Iris pigment epithelial cell (primary cell): ENCODE results near the gene CR2.
"Not testable (repeated sequence)": the region's sequence is repeated elsewhere in the genome, so short reads cannot be mapped to it uniquely, and the experiment has no call there.

Experiments used
- DNase-seq: peaks from one replicate; pipeline ENCODE4 v3.0.0-alpha.2; 2011; ENCODE audit warnings: low read depth

CR2 gene

GRCh38 chr1:207454046-207454964 lies at the start of gene CR2:
TSS of gene CR2 (plus strand) at chr1:207454328. CDS start at chr1:207454419, 91 bp downstream.
- DNase-seq: peak; percentile 7

GRCh38 chr1:207404849-207405525 lies 49.1 kb upstream of the CR2 start:
- peak; percentile 79 for DNase-seq

- no peak for DNase-seq
These were observed 48.3 kb upstream of the CR2 start for GRCh38 chr1:207405814-207406213.

DNA sequence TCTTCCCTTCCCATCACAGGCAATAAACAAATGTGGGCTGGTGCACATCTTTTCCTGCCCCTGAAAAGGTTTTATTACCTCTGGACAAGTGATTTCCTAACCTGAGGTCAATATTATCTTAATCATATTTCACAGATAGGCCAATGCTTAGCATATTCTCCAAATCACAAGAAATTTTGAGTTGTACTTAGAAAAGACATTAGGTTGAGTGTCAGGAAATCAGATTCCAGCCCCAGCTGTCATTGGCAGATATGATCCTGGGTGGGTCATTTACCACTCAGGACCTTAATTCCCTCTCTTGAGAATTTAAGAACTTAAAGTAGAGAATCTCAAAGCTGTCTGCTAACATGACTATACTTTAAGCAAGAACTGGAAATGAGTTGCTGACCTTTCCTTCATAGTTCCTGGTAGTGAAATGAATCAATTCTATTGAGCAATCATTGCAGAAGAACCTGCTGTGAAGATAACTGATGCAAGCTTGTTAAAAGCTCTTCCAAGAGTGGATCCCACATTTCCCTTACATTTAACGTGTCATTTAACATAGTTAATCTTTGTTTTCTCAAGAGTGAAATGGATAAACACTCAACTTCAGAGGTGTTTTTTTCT lies 46.4 kb upstream of the CR2 start:
- DNase-seq: peak; percentile 82

DNA sequence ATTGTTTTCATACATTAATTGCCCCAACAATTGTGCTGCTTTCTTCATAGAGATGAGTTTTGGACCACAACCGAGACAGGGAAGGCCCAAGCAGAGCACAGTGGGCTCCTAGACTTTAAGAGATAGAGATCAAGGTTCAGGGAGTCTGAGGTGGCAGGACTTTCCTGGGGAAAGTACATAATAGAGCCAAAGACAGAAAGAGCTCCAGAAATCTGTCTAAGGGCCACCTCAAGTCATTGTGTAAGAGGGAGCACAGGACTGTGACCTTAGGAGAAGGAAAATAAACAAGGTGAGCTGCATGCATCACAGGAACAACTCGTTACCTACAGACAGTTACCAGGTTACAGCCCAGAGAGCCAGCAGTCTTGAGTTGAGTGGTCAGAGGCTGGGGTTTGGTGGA lies 41.3 kb upstream of the CR2 start:
- DNase-seq: no peak

- no peak for DNase-seq
These were observed 39.5 kb upstream of the CR2 start for GRCh38 chr1:207414606-207415108.

DNA sequence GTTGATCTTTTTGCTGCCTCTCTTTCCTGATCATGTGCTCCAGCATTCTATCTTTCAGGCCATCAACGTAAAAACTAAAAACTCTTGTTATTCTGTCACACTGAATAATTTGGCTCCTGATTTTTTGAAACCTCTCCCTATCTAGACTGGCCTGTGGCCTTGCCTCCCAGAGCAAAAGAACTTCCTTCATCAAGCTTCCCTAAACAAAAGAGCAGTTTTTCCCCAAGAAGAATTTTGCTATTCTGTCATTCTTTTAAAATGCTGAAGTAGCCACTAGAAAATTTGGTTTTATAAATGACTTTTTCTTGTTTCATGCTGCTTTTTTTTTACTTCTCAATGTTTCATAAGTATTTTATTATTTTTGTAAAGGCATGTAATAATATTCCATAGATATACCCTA lies 37.1 kb upstream of the CR2 start:
- no peak for DNase-seq

DNA sequence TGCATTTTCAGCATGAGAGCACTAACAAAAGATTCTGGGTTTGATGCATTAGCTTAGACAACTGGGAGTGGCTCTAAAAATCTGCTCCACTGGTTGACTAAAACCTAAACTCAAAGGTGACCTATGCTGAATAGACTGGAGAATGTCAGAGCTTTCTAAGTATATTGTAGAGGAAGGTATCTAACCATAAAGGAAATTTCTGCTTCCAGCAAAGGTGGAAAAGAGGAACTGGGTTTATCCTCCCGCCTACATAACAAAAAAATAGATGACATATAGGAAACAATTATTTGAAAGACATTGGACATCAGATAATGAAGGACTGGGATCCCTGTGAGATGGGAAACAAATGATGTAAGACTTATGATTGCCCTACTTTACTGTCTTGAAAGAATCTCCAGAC lies 35.8 kb upstream of the CR2 start:
- DNase-seq: no peak

DNA sequence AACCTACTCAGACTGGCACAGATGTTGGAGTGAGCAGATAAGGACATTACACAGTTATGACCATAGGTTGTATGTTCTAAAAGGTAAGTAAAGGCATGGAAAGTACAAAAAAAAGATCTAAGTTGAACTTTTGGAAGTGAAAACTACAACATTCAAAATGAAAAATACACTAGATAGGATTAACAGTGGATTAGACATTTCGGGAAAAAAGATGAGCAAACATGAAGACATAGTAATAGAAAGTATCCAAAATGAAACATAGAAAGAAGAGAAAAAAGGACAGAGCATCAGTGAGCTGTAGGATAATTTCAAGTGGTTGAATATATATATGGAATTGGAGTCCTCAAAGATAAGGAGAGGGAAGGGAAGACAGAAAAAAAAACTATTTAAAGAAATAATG lies 34.0 kb upstream of the CR2 start:
- no peak for DNase-seq

- no peak for DNase-seq
These were observed 33.0 kb upstream of the CR2 start for GRCh38 chr1:207421078-207421477.

- DNase-seq: no peak
These were observed 30.4 kb upstream of the CR2 start for GRCh38 chr1:207423560-207424292.

DNA sequence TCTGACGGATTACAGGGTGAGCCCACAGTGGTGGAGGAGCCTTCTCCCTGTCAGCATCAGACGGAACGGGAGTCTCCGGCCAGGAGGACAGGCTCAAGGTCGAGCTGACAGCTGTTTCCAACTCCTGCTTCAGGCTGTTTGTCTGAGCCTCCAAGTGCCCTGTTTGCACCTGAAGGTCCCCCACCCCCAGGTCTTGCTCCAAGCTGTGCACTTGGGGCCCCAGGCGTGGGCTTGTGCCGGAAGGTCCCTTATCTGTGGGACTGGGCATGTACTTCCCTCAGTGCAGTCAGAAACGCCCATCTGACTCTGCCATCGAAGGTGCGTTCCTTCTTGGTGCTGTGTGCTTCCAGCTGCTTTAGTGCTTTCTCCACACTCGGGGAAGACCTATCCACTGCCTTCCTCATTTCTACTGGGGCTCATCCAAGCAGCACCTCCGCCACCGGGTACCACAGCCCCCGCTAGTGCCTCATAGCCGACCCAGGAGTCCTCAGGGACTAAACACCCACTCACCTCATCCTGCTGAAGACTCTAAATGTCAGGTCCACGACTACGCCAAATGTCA lies 29.5 kb upstream of the CR2 start:
- no peak for DNase-seq

DNA sequence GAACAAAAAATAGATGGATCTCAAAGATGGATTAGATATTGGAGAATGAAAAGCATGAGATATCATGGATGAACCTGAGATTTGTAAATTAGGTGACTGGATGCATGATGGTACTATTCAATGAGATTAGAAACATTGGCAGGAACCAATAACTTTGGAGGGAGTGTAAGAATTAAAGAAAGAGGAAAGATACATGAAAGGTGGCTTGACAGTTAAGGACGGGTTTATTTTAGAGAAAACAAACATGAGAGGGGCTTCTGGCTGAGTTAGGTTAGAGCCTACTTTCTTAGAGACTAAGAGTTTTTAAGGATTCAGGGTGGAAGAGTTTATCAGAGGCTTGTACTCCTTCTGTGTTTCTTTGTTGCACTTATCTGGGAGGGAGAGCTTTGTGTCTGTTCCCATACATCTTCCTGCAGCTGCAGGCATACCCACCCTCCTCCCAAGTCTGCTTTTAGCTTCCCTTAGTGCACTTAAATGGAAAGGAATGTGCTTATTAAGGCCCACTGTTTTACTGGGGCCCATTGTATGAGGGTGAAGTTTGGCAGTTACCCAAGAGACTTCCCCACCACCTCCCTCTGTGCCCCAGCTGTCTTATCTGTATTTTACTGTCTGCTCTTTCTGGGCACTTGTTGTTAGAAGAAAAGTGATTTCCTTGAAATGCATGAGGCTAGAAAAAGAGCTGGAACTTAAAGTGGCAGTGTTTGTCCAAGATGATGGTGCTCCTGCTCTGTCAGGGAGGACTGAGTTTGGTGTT lies 26.1 kb upstream of the CR2 start:
- no peak for DNase-seq

DNA sequence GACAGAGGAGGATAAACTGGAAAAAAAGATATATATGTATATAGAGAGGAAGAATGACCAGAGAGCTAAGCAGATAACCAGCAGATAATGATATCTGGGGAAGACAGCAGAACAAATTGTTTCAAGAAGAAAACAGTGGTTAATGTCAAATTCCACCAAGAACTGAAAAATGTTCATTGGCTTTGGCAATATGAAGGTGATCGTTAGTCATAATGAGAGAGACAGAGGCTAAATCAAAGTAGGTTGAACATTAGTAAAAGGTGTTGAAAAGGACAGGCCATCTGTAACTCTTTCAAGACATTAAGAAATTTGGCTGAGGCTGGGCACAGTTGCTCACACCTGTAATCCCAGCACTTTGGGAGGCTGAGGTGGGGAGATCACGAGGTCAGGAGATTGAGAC lies 25.3 kb upstream of the CR2 start:
- DNase-seq: no peak

- no peak for DNase-seq
These were observed 24.2 kb upstream of the CR2 start for GRCh38 chr1:207429963-207430362.

GRCh38 chr1:207430602-207431001 lies 23.5 kb upstream of the CR2 start:
- DNase-seq: no peak

GRCh38 chr1:207431508-207431907 lies 22.6 kb upstream of the CR2 start:
- no peak for DNase-seq

GRCh38 chr1:207433435-207433834 lies 20.7 kb upstream of the CR2 start:
- DNase-seq: no peak

- DNase-seq: not testable (repeated sequence)
These were observed 17.4 kb upstream of the CR2 start for GRCh38 chr1:207436746-207437145.

GRCh38 chr1:207440626-207441025 lies 13.5 kb upstream of the CR2 start:
- DNase-seq: no peak
